ELR (cell line): ENCODE data around the gene ZNF385B.

Experiments
- DNase-seq: peaks from one replicate; pipeline ENCODE4 v3.0.0-alpha.2; 2015; ENCODE audit warnings: low read depth

ZNF385B gene

DNA sequence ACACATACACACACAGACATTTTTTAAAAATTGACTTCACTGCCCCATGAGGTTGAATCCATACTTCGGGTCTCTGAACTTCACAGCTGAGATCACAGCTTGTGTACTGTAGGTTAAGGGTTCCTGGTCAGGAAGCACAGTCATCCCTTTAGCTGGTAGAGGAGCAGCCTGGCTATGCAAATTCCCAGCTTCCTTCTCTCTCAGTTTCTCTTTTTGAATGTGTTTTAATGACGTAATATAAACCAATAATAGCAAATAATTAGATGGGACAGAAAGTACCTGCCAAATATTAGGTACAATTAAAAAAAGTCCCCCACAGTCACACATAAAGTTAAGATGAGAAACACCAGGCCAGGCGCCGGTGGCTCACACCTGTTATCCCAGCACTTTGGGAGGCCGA, 178.7 kb downstream of the ZNF385B start:
- DNase-seq: no peak

GRCh38 chr2:179677746-179678505, 183.5 kb downstream of the ZNF385B start:
- DNase-seq: no peak

DNA sequence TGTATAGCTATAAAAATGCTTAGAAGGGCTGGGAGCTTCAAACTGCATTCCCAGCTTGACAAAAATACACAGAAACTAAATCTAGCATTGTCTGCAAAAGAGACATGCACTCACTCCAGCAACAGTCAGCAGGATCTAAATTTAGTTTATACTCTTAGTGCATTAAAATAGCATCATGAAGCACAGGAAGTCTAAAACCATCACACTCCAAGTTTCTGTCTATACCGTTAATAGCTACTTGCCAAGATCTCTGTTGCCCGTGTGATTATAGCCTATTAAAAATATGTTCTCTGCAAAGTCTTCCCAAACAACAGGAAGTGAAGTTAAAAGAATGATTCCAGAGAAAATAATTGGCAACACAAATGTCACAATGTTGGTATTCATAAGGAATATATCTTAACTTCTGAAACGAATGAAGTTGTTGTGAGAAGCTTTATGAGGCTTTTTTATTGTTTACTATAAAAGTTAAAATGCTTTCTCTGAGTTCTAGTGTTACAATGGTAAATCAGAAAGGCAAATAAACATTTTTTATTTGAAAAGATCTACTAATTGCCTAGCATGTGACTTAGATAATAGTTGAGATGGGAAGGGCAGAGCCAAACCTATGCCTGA, 184.2 kb downstream of the ZNF385B start:
- no peak for DNase-seq

DNA sequence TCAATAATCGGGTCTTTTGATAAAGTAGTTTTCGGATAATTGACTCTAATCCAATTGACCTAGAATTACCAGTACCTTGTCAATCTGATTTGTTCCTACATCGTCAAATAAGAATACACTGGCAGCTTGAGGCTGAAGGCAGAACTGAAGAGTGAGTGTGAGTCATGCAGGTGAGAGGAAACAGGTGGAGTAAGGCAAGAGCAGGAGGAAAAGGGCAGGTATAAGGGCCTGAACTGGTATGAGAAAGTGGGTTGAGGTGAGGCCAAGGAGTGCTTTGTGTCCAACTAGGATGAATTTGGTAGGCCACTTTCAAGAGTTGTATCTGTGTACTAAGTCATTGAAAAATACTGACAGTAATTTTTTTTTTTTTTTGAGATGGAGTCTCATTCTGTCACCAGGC, 186.0 kb downstream of the ZNF385B start:
- DNase-seq: no peak

GRCh38 chr2:179671043-179671981, 190.1 kb downstream of the ZNF385B start:
- peak; percentile 19 for DNase-seq

GRCh38 chr2:179669196-179669595, 192.2 kb downstream of the ZNF385B start:
- no peak for DNase-seq

DNA sequence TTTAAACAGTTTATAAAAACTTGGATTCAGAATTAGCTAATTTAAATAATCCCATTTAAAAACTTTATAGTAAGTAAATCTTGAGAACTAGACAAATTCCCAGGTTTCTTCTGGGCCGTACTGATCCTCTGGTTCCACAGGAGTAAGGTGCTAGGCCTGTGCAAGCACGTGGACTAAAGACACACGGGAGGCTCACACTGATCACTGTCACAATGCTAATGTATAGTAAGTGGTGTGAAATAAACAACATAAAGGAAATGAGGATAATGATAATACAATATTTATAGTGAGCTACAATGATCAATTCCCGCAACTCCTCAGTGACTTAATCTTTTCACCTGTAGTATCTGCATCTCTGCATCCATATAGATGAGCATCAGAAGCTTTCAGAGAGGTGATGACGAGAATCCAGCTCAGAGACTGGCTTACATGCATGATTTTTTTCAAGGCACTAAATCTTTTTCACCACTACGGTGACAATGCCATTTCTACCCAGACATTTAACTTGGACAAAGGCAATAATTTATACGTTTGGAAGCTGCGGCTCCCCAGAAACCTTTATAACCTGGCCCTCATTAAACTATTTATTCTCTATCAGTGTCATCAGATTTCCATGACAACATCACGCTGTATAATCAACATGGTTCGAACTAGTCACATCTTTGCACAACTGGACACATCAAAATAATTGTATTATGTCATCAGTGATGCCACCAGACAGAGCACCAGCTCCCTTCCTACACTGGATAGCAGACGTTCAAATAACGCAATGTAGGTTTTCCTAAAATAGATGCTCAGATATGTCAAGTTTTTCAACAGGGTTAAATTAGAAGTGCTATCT, 196.2 kb downstream of the ZNF385B start:
- no peak for DNase-seq

DNA sequence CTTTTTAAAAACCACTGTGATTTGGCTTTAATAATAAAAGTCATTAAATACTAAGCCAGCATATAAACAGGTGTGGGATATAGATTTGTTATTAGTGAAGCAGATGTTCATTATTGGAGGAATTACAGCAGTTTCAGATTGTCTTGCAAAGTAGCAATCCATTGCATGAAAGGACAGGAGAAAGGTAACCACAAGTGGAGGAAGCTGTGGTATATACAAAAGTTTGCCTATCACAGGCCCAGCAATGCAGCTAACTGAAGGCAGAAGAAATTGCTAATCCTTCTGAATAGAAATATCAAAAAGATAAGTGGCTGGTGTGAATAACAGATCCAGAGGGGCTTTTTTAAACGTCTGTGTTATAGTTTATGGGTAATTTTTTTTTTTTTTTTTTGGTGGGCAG, 199.4 kb downstream of the ZNF385B start:
- DNase-seq: no peak

DNA sequence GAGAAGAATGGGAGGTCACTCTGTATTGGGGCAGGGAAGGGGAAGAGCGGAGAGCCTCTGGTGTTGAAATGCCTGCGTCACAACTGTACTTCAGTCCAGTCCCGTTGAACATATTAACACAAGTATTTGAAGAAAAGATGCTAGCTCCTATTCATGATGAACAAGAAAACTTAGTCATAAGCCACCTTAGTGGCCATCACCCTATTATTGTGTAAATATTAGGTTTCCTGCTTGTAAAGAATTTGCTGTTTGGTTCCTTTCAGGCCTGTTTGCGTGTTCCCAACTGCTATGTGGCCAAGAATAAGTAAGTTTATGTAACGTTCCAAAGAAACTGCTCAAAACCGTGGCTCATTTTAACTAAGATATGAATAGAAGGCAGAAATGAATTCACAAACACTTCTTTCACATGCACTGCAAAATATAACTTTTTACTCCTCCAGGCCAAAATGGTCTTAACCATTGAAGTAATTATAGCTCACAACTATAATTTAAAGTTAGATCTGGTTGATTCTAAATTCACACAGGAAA, 204.3 kb downstream of the ZNF385B start:
- no peak for DNase-seq

- peak; percentile 70 for DNase-seq
These were observed 205.8 kb downstream of the ZNF385B start for GRCh38 chr2:179655627-179656026.

- DNase-seq: no peak
These were observed 206.6 kb downstream of the ZNF385B start for GRCh38 chr2:179654806-179655205.

DNA sequence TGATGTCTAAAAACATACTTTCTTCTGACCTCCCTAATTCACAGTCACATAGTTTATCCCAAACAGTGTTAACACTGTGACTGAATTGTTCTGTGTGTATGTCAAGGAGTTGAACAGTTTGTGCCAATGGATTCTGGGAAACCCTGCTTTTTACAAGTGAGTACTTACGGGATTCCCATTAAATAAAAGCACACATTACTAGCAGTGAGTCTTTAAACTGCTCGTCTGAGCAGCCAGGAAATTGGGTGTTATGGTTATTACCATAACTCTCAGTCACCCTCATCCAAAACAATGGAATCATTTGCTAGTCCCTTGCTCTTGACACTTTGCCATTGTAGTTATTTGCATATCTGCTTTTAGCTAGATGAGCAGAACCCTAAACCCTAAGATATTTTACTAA, 209.1 kb downstream of the ZNF385B start:
- DNase-seq: no peak

DNA sequence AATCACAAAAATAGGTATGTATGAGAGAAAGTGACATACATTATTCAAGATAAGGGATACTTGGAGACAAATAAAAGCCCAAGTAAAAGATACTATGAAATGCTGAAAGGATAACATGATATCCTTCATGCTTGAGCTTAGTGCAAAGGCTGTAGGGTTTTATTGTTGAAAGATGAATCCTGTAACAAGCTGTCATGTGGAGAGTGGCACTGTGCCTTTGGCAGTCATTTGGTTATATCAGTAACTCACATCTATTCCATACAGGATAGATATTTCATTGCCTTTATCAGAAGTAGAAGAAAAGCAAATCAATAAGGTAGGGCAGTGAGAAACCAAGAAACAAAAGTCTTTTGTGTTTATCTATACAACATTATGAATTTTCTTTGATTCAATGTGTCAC, 211.0 kb downstream of the ZNF385B start:
- DNase-seq: no peak

- no peak for DNase-seq
These were observed 214.4 kb downstream of the ZNF385B start for GRCh38 chr2:179646862-179647587.

GRCh38 chr2:179646173-179646769, 215.1 kb downstream of the ZNF385B start:
- no peak for DNase-seq

DNA sequence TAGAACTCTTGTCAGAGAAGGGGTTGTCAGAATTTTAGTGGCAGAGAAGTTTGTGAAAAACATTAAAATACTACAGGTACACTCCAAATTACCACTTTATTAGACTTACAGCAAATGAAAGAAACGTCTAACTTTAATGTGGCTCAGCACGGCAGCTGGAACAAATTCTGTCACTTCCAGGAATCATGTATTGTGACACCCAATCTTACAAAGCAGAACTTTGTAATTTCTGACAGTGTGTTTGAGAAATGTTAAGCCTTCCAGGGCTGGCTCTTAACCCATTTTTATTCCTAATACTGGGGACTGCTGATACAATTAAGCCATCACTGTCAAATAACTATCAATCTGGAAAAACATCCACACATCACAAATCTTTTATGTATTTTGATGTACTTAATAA, 216.4 kb downstream of the ZNF385B start:
- no peak for DNase-seq

- no peak for DNase-seq
These were observed 218.9 kb downstream of the ZNF385B start for GRCh38 chr2:179642462-179642861.

DNA sequence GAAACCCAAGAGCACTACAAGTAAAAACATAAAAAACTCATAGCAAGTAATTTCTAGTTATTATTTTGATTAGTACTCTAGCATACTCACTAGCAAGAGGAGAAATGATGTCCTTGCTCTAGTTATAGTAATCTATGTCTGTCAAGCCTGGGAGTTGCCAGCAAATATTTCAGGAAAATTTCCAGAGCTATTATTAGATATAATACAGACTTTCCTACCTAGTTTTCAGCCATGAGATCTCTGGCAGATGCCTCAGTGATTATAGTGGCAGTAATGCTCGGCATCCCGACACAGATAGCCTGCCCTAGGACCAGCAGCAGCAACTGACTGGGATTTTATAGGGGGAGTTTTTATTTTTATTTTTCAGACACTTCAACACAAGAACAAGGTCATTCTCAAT, 224.4 kb downstream of the ZNF385B start:
- no peak for DNase-seq

DNA sequence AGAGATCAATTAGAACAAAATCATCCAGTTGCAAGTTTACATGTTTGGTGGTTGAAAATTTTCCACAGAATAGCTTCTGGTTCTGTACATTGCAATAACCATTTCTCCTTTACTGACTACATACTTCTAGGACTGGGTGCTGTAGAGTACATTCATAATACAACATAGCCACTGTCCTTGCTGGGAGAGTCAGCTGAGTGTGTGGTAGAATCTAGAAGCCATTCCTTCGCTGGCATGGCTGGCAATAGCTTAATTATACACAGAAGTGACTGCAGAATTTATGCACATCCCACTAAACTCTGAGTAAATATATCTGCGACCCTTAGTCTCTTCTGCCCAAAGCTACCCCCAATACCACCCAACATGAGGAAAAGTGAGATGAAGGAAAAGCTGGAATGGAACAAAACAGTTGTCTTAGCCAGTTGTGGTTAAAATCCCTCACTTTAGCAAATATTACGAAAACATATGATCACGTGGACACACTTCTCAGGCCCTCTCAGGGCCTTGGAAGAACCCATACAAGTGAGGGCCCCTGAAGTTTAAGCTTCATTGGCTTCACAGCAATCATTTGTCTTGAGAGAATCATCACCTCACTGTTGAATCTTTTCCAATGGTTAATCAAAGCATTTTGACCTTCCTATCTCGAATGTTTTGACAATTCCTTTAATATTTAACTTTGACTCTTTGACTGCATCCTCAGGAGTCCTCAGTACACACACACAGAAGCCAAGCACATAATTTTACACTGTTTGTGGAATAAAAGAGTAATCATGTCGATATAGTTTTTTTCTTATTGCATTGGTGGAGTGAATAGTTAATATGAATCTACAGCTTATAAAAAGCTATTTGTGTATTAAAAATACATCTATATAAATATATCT, 225.1 kb downstream of the ZNF385B start:
- no peak for DNase-seq
